H1 (cell line): ENCODE measurements around the gene ATP5MC2. TPM values are rescaled to one million over a fixed set of nuclear protein-coding genes. Genes with fewer than 3 reads are reported as not detected.

ENCODE experiments used
- CTCF ChIA-PET: fragments of 300-600 bp; sonication (Branson Sonifier 250); formaldehyde crosslinking; loops from one replicate; lab custom pipeline; 2021; ENCODE audit not compliant: partially characterized antibody; lab: Charles Lee
- POLR2A ChIA-PET: fragments of 300-600 bp; sonication (Branson Sonifier 250); formaldehyde crosslinking; loops from one replicate; lab custom pipeline; 2021; ENCODE audit warnings: inconsistent platforms; ENCODE audit not compliant: partially characterized antibody; lab: Charles Lee
- DNase-seq, 2 experiments: peaks; one replicate each; pipeline versions ENCODE4 v3.0.0 to v3.0.0-alpha.2; 2010 to 2022; ENCODE audit warnings: low spot score in 2 of 2, low read depth in 1 of 2, mixed read lengths in 1 of 2
- FAIRE-seq: peaks from 2 replicates; lab custom pipeline; 2011; peaks lifted over from hg19 to GRCh38; lab: Jason Lieb, UNC
- H2AFZ ChIP-seq: 2 replicates; pipeline ENCODE4 v1.8.1; 2012; ENCODE audit warnings: low read length, inconsistent platforms
- H2AK5ac ChIP-seq: 2 replicates; pipeline ENCODE4 v1.6.1; 2013; ENCODE audit warnings: low read depth, low read length
- H2BK120ac ChIP-seq: replicated peaks from 2 replicates; pipeline ENCODE3; 2013; ENCODE audit warnings: low read depth, low read length, inconsistent platforms
- H2BK12ac ChIP-seq: 2 replicates; pipeline ENCODE4 v1.6.1; 2013; ENCODE audit warnings: low read depth, low read length
- H2BK15ac ChIP-seq: 2 replicates; pipeline ENCODE4 v1.6.1; 2013; ENCODE audit warnings: low read length
- H2BK20ac ChIP-seq: 2 replicates; pipeline ENCODE4 v1.6.1; 2013; ENCODE audit warnings: low read length
- H2BK5ac ChIP-seq: 2 replicates; pipeline ENCODE4 v1.6.1; 2013; ENCODE audit warnings: low read depth, low read length
- H3K14ac ChIP-seq: 2 replicates; pipeline ENCODE4 v1.6.1; 2013; ENCODE audit warnings: inconsistent platforms; ENCODE audit not compliant: insufficient read length
- H3K18ac ChIP-seq: 2 replicates; pipeline ENCODE4 v1.6.1; 2013; ENCODE audit warnings: low read length; ENCODE audit errors: extremely low read depth
- H3K23ac ChIP-seq: 2 replicates; pipeline ENCODE4 v1.6.1; 2013; ENCODE audit warnings: inconsistent platforms; ENCODE audit not compliant: insufficient read length
- H3K23me2 ChIP-seq: 2 replicates; pipeline ENCODE4 v1.6.1; 2013; ENCODE audit warnings: low read depth, low read length
- H3K27ac ChIP-seq: 2 replicates; pipeline ENCODE4 v1.6.1; 2011; ENCODE audit warnings: low read depth, low read length, inconsistent platforms
- H3K27me3 ChIP-seq, 4 experiments: replicated peaks in 1 of 4; 1 replicate in 1 of 4; 2 replicates in 3 of 4; pipeline versions ENCODE4 v1.6.1 to v1.8.1; 2011 to 2013; ENCODE audit warnings: low read length in 3 of 4, mild to moderate bottlenecking in 3 of 4, inconsistent platforms in 2 of 4, mixed read lengths in 2 of 4, moderate library complexity in 1 of 4; ENCODE audit not compliant: control insufficient read depth in 3 of 4, insufficient read depth in 3 of 4; ENCODE audit errors: extremely low read depth in 1 of 4
- H3K36me3 ChIP-seq, 4 experiments: 2 replicates each; pipeline versions ENCODE4 v1.6.1 to v1.8.1; 2011 to 2013; ENCODE audit warnings: mild to moderate bottlenecking in 4 of 4, low read length in 3 of 4, moderate library complexity in 2 of 4, control low read depth in 1 of 4, inconsistent platforms in 1 of 4; ENCODE audit not compliant: insufficient read depth in 4 of 4, control insufficient read depth in 2 of 4
- H3K4ac ChIP-seq: replicated peaks from 2 replicates; pipeline ENCODE3; 2013; ENCODE audit warnings: low read length, low read depth, mixed read lengths, inconsistent platforms; ENCODE audit not compliant: insufficient read length
- H3K4me1 ChIP-seq, 4 experiments: replicated peaks in 1 of 4; 1 replicate in 1 of 4; 2 replicates in 3 of 4; pipeline versions ENCODE4 v1.6.1 to v1.8.1; 2011 to 2013; ENCODE audit warnings: low read length in 3 of 4, inconsistent platforms in 2 of 4, mixed read lengths in 1 of 4; ENCODE audit not compliant: insufficient read depth in 4 of 4, control insufficient read depth in 3 of 4
- H3K4me2 ChIP-seq, 2 experiments: 2 replicates each; pipeline versions ENCODE4 v1.6.1 to v1.8.1; 2011 to 2013; ENCODE audit warnings: low read depth in 2 of 2, low read length in 2 of 2, control low read depth in 1 of 2, inconsistent platforms in 1 of 2, mild to moderate bottlenecking in 1 of 2; ENCODE audit not compliant: insufficient read depth in 1 of 2
- H3K4me3 ChIP-seq, 4 experiments: fragments of 200-600, 300-600 bp in 1 of 4; sonication (generic), shearing (Covaris generic), sonication (Bioruptor Twin) in 1 of 4; 2 replicates each; pipeline versions ENCODE4 v1.5.1 to v1.8.1; 2011 to 2016; ENCODE audit warnings: low read length in 4 of 4, low read depth in 3 of 4, control low read depth in 2 of 4, inconsistent platforms in 2 of 4, mild to moderate bottlenecking in 2 of 4, mixed read lengths in 1 of 4, moderate library complexity in 1 of 4; ENCODE audit not compliant: insufficient read depth in 2 of 4; ENCODE audit errors: extremely low read depth in 1 of 4
- H3K56ac ChIP-seq: replicated peaks from 2 replicates; pipeline ENCODE3; 2013; ENCODE audit warnings: low read depth, mild to moderate bottlenecking, mixed read lengths, low read length, inconsistent platforms; ENCODE audit not compliant: insufficient read length
- H3K79me1 ChIP-seq: 2 replicates; pipeline ENCODE4 v1.6.1; 2013; ENCODE audit warnings: low read depth, low read length, control low read depth
- H3K79me2 ChIP-seq, 2 experiments: 2 replicates each; pipeline versions ENCODE4 v1.6.1 to v1.8.1; 2012 to 2013; ENCODE audit warnings: low read length in 2 of 2, mild to moderate bottlenecking in 2 of 2, inconsistent platforms in 1 of 2; ENCODE audit not compliant: insufficient read depth in 2 of 2, control insufficient read depth in 1 of 2
- H3K9ac ChIP-seq, 4 experiments: replicated peaks in 1 of 4; 1 replicate in 1 of 4; 2 replicates in 3 of 4; pipeline versions ENCODE4 v1.6.1 to v1.8.1; 2011 to 2013; ENCODE audit warnings: low read depth in 3 of 4, low read length in 3 of 4, control low read depth in 2 of 4, mild to moderate bottlenecking in 2 of 4, moderate library complexity in 2 of 4, inconsistent platforms in 1 of 4; ENCODE audit errors: extremely low read depth in 1 of 4
- H3K9me3 ChIP-seq, 2 experiments: 2 replicates each; pipeline versions ENCODE4 v1.6.1 to v1.8.1; 2012 to 2013; ENCODE audit warnings: mild to moderate bottlenecking in 2 of 2, moderate library complexity in 2 of 2, control low read depth in 1 of 2, inconsistent platforms in 1 of 2, low read depth in 1 of 2, low read length in 1 of 2, mixed read lengths in 1 of 2; ENCODE audit not compliant: insufficient read depth in 2 of 2
- H4K20me1 ChIP-seq, 2 experiments: replicated peaks in 1 of 2; 2 replicates each; pipeline versions ENCODE3 to v1.8.1; 2011 to 2013; ENCODE audit warnings: inconsistent platforms in 2 of 2, low read length in 2 of 2, mild to moderate bottlenecking in 1 of 2; ENCODE audit not compliant: insufficient read depth in 2 of 2, control insufficient read depth in 1 of 2
- H4K5ac ChIP-seq: 2 replicates; pipeline ENCODE4 v1.6.1; 2013; ENCODE audit warnings: low read length, low read depth, mixed read lengths, inconsistent platforms; ENCODE audit not compliant: insufficient read length
- H4K8ac ChIP-seq: 2 replicates; pipeline ENCODE4 v1.8.0; 2013; ENCODE audit warnings: mild to moderate bottlenecking, moderate library complexity, low read length, inconsistent platforms; ENCODE audit not compliant: insufficient read depth; ENCODE audit errors: extremely low read depth
- H4K91ac ChIP-seq: replicated peaks from 2 replicates; pipeline ENCODE3; 2013; ENCODE audit warnings: low read length, mixed read lengths, inconsistent platforms; ENCODE audit not compliant: insufficient read length
- CBX5 ChIP-seq: fragments of 300-800, 300-1000 bp; sonication (generic); IDR thresholded peaks from 2 replicates; pipeline ENCODE4 v1.7.1; 2016; ENCODE audit warnings: antibody characterized with exemption, low read length, low read depth
- CHD2 ChIP-seq: IDR thresholded peaks from 2 replicates; pipeline ENCODE4 v1.6.1; 2012; ENCODE audit warnings: low read length, improper control_type of control experiment
- EZH2 ChIP-seq: fragments of 200-600 bp; sonication (generic); IDR thresholded peaks from 2 replicates; pipeline ENCODE4 v1.7.1; 2012; ENCODE audit warnings: low read depth, mild to moderate bottlenecking, moderate library complexity, low read length, inconsistent platforms; ENCODE audit not compliant: severe bottlenecking
- HDAC2 ChIP-seq, 2 experiments: fragments of 300-600 bp in 1 of 2; sonication (generic) in 1 of 2; IDR thresholded peaks; 2 replicates each; pipeline ENCODE4 v1.6.1; 2011 to 2012; ENCODE audit warnings: low read depth in 2 of 2, low read length in 2 of 2, mild to moderate bottlenecking in 2 of 2, moderate library complexity in 2 of 2, borderline replicate concordance in 1 of 2, inconsistent platforms in 1 of 2
- HDAC6 ChIP-seq: IDR thresholded peaks from one replicate; pipeline ENCODE4 v1.7.1; 2012; ENCODE audit warnings: low read depth, mild to moderate bottlenecking, inconsistent platforms, low read length, moderate library complexity
- POLR2AphosphoS5 ChIP-seq: IDR thresholded peaks from 2 replicates; pipeline ENCODE4 v1.6.1; 2011; ENCODE audit warnings: low read depth, low read length
- RBBP5 ChIP-seq: IDR thresholded peaks from 2 replicates; pipeline ENCODE4 v1.7.1; 2012; ENCODE audit warnings: low read depth, mild to moderate bottlenecking, inconsistent platforms, low read length, moderate library complexity, borderline replicate concordance
- RNF2 ChIP-seq: fragments of 200-900, 300-1000 bp; sonication (generic); IDR thresholded peaks from 2 replicates; pipeline ENCODE4 v1.7.1; 2016; ENCODE audit warnings: borderline replicate concordance, low read depth, mild to moderate bottlenecking, antibody characterized with exemption, low read length; ENCODE audit not compliant: poor library complexity, severe bottlenecking; ENCODE audit errors: missing control alignments
- RXRA ChIP-seq: IDR thresholded peaks from 2 replicates; pipeline ENCODE4 v1.6.1; 2011; ENCODE audit warnings: low read depth, mild to moderate bottlenecking, low read length, moderate library complexity; ENCODE audit not compliant: insufficient read depth
- SIRT6 ChIP-seq: IDR thresholded peaks from one replicate; pipeline ENCODE4 v1.7.1; 2012; ENCODE audit warnings: low read length, inconsistent platforms
- SIX5 ChIP-seq: IDR thresholded peaks from 2 replicates; pipeline ENCODE4 v1.6.1; 2011; ENCODE audit warnings: mild to moderate bottlenecking, low read depth, low read length
- SP1 ChIP-seq: IDR thresholded peaks from 2 replicates; pipeline ENCODE4 v1.6.1; 2011; ENCODE audit warnings: low read depth, low read length
- SP4 ChIP-seq: IDR thresholded peaks from 2 replicates; pipeline ENCODE4 v1.6.1; 2012; ENCODE audit warnings: low read length, inconsistent platforms
- TAF1 ChIP-seq: IDR thresholded peaks from 2 replicates; pipeline ENCODE4 v1.6.1; 2011; ENCODE audit warnings: mild to moderate bottlenecking, low read depth, low read length
- WGBS, 2 experiments: shearing (Covaris generic) in 1 of 2; methylation state at CpG; one replicate each; pipeline versions ENCODE4 v1.1.6 to v1.1.7; 2013 to 2015; ENCODE audit warnings: low lambda C conversion rate in 2 of 2, mixed read lengths in 2 of 2, inconsistent platforms in 1 of 2, low coverage in 1 of 2, missing lambda C conversion rate in 1 of 2; ENCODE audit not compliant: insufficient replicate concordance in 2 of 2, insufficient coverage in 1 of 2, insufficient read length in 1 of 2; ENCODE audit errors: extremely low coverage in 1 of 2, missing lambda C conversion rate in 1 of 2; 5-methylcytosine and 5-hydroxymethylcytosine counted together
- polyA plus RNA-seq, 7 experiments: library from polyadenylated mRNA; depleted of rRNA in 3 of 7; stranded (reverse) in 5 of 7; unstranded in 2 of 7; fragments of >200 nt in 5 of 7; fragments of 200-250 nt in 2 of 7; gene quantifications; 1 replicate in 5 of 7; 2 replicates in 1 of 7; 4 replicates in 1 of 7; pipeline versions ENCODE4 v1.2.1 to v1.2.3, GENCODE V29; 2011 to 2013; ENCODE audit warnings: missing spikeins in 2 of 7, mixed read lengths in 2 of 7
- total RNA-seq: library from RNA; stranded (reverse); fragmentation: NEBNext Ultra II Directional; extraction: Animal tissue kit (Norgen Biotek cat#: 25700); gene quantifications from 2 replicates; pipeline ENCODE4 v1.2.1, GENCODE V29; 2021

The ATP5MC2 gene
- total and polyA plus RNA-seq, 2 of the 8 experiments (the other 6 are each of a cell fraction or from before 2014, with no cell fraction given): 408 to 952 TPM

GRCh38 chr12:53696285-53696654 lies 20.4 kb upstream of the ATP5MC2 start:
- H2BK120ac ChIP-seq: peak overlapping the region; percentile 3
- ChIA-PET POLR2A (interaction anchor here (1.1 to 1.7 kb wide), 5 partner anchors 19 to 58 kb away, joined by 3 to 5 read pairs (median 4); partner anchors contain the start of genes ATP5MC2 and CALCOCO1), CTCF (interaction anchor here (3.1 to 7.1 kb wide), 2 partner anchors 11 to 49 kb away, joined by 9 to 194 read pairs; no protein-coding TSS in a partner anchor)
- peaks cover 8 to 40% (median 35%) of the 10 kb centered on the region in 4 experiments for H3K27me3 ChIP-seq
- peak; percentile 64 to 75 for DNase-seq
- peak overlapping the region; percentile 27 for H2BK5ac ChIP-seq
- no peaks in the 10 kb centered on the region for H4K20me1 ChIP-seq
- peaks cover 3 to 17% (median 9%) of the 10 kb centered on the region in 4 experiments for H3K4me1 ChIP-seq
- H2BK15ac ChIP-seq: peak overlapping the region; percentile 96; the same call in 1 of the 2 replicates
- H3K9ac ChIP-seq: peak overlapping the region in 1 of 4 experiments; percentile 43; a peak in 1 of 7 replicates
- peak overlapping the region; percentile 72; the same call in 1 of the 2 replicates for H2AFZ ChIP-seq
- H3K18ac ChIP-seq: peak overlapping the region; percentile 41
- H3K9me3 ChIP-seq: no peaks in the 10 kb centered on the region
- no peak overlapping the region for H3K23ac ChIP-seq
- peak overlapping the region; percentile 80 to 87 for H3K4me2 ChIP-seq
- no peak overlapping the region for H4K8ac ChIP-seq
- peaks cover 11% of the 10 kb centered on the region for H3K23me2 ChIP-seq
- no peak overlapping the region for H3K4ac ChIP-seq
- H3K79me2 ChIP-seq: no peaks in the 10 kb centered on the region
- no peak overlapping the region for H4K5ac ChIP-seq
- 5% methylated on average over 11 of the region's 11 CpGs; no CpG with 5 or more reads in 1 of the 2 experiments for WGBS, 2 experiments
- H2BK12ac ChIP-seq: peak overlapping the region; percentile 52
- no peak overlapping the region for H3K14ac ChIP-seq
- no peak overlapping the region for H2AK5ac ChIP-seq
- peak; percentile 100 for FAIRE-seq
- H3K27ac ChIP-seq: no peak overlapping the region
- no peaks in the 10 kb centered on the region for H3K79me1 ChIP-seq
- peak overlapping the region; percentile 30 to 57 (median 38); a peak in 7 of 8 replicates for H3K4me3 ChIP-seq
- H2BK20ac ChIP-seq: no peak overlapping the region
- H3K56ac ChIP-seq: peak overlapping the region; percentile 36
- H4K91ac ChIP-seq: no peak overlapping the region
- H3K36me3 ChIP-seq: no peaks in the 10 kb centered on the region
- no peak for TF ChIP-seq EZH2
- no peak for TF ChIP-seq SIX5
- no peak for TF ChIP-seq SP4
- no peak for TF ChIP-seq HDAC6
- TF ChIP-seq RNF2: no peak
- TF ChIP-seq RBBP5: no peak
- no peak for TF ChIP-seq CBX5
- no peak for TF ChIP-seq RXRA
- TF ChIP-seq SIRT6: no peak
- TF ChIP-seq HDAC2 (IDR thresholded peaks at IDR 0.05; ENCODE audit: borderline replicate concordance in 1 of 2, low read depth in 2 of 2, low read length in 2 of 2): no peak
- TF ChIP-seq POLR2AphosphoS5: 0 out of 2 replicates have a peak, but pooled peaks have one; percentile 32
- TF ChIP-seq TAF1: peak; percentile 68; the same call in 1 of the 2 replicates
- 0 out of 2 replicates have a peak, but pooled peaks have one; percentile 30 for TF ChIP-seq CHD2
- peak; percentile 89 for TF ChIP-seq SP1
